HFFc6 (cell line): ENCODE measurements around the gene UBE2R2. TPM values are rescaled to one million over a fixed set of nuclear protein-coding genes. Genes with fewer than 3 reads are reported as not detected.

Experiments
- DNase-seq: peaks from one replicate; pipeline ENCODE4 v3.0.0-alpha.2; 2018
- H3K27ac Mint-ChIP-seq: 2 replicates; pipeline ENCODE4 v1.8.0; 2020; ENCODE audit warnings: mild to moderate bottlenecking, mixed read lengths
- H3K27me3 Mint-ChIP-seq: 2 replicates; pipeline ENCODE4 v1.8.0; 2021; ENCODE audit warnings: mild to moderate bottlenecking, moderate library complexity, mixed read lengths; ENCODE audit not compliant: insufficient read depth
- H3K36me3 Mint-ChIP-seq: 2 replicates; pipeline ENCODE4 v1.8.0; 2021; ENCODE audit warnings: low read depth, mixed read lengths
- H3K4me1 Mint-ChIP-seq: 2 replicates; pipeline ENCODE4 v1.8.0; 2020; ENCODE audit warnings: low read depth, mixed read lengths
- H3K4me3 Mint-ChIP-seq: 2 replicates; pipeline ENCODE4 v1.8.0; 2020; ENCODE audit warnings: mild to moderate bottlenecking, moderate library complexity, mixed read lengths
- H3K9me3 Mint-ChIP-seq: 2 replicates; pipeline ENCODE4 v1.8.0; 2020; ENCODE audit warnings: mild to moderate bottlenecking, mixed read lengths
- total RNA-seq, 6 experiments: library from RNA; stranded (reverse); fragmentation: NEBNext Ultra II Directional; extraction: Animal tissue kit (Norgen Biotek cat#: 25700); gene quantifications; 2 replicates in 1 of 6; 3 replicates in 5 of 6; pipeline ENCODE4 v1.2.3, GENCODE V29; 2021
- TF ChIP-seq, protein P1 (sequence below): fragments of 200-600 bp; sonication (generic); IDR thresholded peaks from 2 replicates; pipeline ENCODE4 v1.5.0; 2021; ENCODE audit warnings: antibody characterized with exemption, mild to moderate bottlenecking

The UBE2R2 gene
- total RNA-seq, 6 experiments from 2014 or later: 39.7 to 49.3 (median 46.6) TPM

DNA sequence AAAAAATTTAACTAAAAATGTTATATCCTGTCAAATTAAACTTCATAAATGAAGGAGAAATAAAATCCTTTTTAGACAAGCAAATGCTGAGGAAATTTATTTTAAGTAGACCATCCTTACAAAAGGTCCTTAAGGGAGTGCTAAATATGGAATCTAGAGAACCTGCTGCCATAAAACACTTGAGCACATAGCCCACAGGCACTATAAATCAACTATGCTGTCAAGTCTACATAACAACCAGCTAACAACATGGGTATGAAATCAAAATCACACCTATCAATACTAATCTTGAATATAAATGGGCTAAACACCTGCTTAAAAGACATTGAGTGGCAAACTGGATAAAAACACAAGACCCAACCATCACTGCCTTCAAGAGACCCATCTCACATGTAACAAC lies 36.7 kb upstream of the UBE2R2 start:
- H3K9me3 Mint-ChIP-seq: no peaks in the 10 kb centered on the region

DNA sequence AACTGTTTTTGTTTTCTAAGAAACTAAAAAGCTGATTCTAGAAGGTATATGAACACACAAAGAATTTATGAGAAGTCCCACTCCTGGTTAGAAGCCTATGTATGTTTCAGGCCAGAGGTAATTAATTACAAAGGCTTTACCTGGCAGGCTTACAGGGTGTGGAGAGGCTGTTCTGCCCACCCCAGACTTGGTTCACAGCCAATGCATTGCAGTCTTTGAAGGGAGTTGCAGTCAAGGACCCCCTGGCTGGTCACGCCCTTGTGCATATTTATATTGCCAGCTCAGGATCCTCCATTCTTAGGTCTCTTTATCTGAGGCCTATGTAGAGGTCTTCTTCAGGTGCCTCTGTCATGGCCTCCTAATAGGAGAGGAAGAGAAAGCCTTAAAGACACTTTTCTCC lies 35.2 kb upstream of the UBE2R2 start:
- Mint-ChIP-seq H3K27me3 (peaks cover 1% of the 10 kb centered on the region; the same call in 1 of the 2 replicates), H3K9me3 (no peaks in the 10 kb centered on the region), H3K36me3 (peaks cover 9% of the 10 kb centered on the region; the same call in 1 of the 2 replicates), H3K4me1 (peaks cover 46% of the 10 kb centered on the region), H3K27ac (no peak overlapping the region), H3K4me3 (no peak overlapping the region)
- no peak for DNase-seq
- TF ChIP-seq, protein P1, sequence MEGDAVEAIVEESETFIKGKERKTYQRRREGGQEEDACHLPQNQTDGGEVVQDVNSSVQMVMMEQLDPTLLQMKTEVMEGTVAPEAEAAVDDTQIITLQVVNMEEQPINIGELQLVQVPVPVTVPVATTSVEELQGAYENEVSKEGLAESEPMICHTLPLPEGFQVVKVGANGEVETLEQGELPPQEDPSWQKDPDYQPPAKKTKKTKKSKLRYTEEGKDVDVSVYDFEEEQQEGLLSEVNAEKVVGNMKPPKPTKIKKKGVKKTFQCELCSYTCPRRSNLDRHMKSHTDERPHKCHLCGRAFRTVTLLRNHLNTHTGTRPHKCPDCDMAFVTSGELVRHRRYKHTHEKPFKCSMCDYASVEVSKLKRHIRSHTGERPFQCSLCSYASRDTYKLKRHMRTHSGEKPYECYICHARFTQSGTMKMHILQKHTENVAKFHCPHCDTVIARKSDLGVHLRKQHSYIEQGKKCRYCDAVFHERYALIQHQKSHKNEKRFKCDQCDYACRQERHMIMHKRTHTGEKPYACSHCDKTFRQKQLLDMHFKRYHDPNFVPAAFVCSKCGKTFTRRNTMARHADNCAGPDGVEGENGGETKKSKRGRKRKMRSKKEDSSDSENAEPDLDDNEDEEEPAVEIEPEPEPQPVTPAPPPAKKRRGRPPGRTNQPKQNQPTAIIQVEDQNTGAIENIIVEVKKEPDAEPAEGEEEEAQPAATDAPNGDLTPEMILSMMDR: no peak

More for the DNA sequence above, 36.7 kb upstream of the UBE2R2 start:
- peaks cover 18% of the 10 kb centered on the region for H3K36me3 Mint-ChIP-seq
- H3K27ac Mint-ChIP-seq: peak overlapping the region; percentile 39; the same call in 1 of the 2 replicates
- H3K4me1 Mint-ChIP-seq: peaks cover 46% of the 10 kb centered on the region
- peaks cover 1% of the 10 kb centered on the region; the same call in 1 of the 2 replicates for H3K27me3 Mint-ChIP-seq
- H3K4me3 Mint-ChIP-seq: no peak overlapping the region
- DNase-seq: no peak
- TF ChIP-seq, protein P1: no peak

DNA sequence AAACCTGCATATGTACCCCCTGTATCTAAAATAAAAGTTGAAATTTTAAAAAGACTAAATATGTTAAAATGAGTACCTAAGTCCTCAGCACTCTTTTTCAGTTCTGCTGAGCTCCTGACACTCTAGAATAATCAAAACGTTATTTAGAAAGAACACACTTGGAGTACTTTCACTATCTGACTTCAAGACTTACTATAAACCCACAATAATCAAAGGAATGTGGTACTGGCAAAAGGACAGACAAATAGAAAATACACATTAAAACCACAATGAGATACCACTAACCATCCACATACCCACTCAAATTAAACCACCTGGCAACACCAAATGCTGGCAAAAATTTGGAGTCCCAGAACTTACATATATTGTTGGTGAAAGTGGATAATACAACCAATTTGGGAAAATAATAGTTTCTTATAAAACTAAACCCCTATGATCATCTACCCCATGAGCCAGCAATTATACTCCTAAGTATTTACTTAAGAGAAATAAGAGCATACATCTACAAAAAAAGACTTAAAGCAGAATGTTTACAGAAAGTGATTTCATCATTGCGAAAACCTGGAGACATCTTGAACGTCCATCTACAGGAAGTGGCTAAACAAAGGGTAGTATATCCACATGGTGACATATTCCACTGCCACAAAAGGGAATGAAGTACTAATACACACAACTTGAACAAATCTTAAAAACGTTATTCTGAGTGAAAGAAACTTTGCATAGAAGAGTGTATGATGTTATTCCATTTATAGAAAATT lies 34.4 kb upstream of the UBE2R2 start:
- DNase-seq: no peak
- peak overlapping the region; percentile 38; the same call in 1 of the 2 replicates for H3K4me3 Mint-ChIP-seq

DNA sequence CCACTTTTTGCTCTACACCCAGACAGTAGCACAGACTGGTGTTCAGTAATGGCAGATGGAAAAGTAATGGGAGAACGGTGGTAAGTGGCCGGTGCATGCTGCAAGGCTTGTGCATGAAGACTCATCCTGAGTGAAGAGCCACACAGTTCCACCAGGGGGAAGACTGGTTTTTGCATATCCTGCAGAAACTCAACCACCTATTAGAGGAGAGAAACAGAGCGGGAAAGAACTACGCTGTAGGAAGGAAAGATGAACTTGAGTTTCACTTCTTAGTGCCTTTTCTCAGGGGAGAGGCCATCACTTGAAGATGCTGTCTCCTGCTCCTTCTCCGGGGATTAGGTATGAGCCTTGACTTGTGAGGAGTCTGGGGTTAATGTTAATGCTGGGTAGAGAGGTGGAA lies 31.0 kb upstream of the UBE2R2 start:
- Mint-ChIP-seq H3K4me1 (peaks cover 28% of the 10 kb centered on the region), H3K27me3 (no peaks in the 10 kb centered on the region), H3K4me3 (no peak overlapping the region), H3K27ac (no peak overlapping the region), H3K9me3 (no peaks in the 10 kb centered on the region), H3K36me3 (peaks cover 3% of the 10 kb centered on the region; the same call in 1 of the 2 replicates)
- peak; percentile 25 for DNase-seq
- TF ChIP-seq, protein P1: peak; percentile 61

More for the DNA sequence above, 34.4 kb upstream of the UBE2R2 start:
- Mint-ChIP-seq H3K9me3 (no peaks in the 10 kb centered on the region), H3K27ac (0 out of 2 replicates have a peak overlapping the region, but pooled peaks have one; percentile 4), H3K4me1 (peaks cover 46% of the 10 kb centered on the region), H3K36me3 (peaks cover 9% of the 10 kb centered on the region; the same call in 1 of the 2 replicates), H3K27me3 (peaks cover 1% of the 10 kb centered on the region; the same call in 1 of the 2 replicates)
- TF ChIP-seq, protein P1: no peak

DNA sequence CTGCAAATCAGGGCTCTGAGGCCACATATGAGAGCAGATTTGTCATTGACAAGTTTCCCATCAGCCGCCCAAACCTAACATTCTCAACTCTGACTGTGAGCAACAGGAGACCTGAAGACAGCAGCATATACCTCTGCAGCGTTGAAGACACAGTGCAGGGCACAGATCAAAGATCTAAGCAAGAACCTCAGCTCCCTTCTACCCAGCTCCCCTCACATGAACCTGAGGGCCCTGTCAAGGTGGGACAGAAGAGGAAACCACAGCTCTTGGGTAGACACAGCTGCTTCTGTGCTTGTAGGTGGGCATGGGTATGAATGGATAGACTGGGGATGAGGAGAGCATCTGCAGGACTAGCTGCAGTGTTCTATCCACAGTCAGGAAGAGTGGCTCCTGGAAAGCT lies 30.3 kb upstream of the UBE2R2 start:
- Mint-ChIP-seq H3K27me3 (no peaks in the 10 kb centered on the region), H3K27ac (no peak overlapping the region), H3K9me3 (no peaks in the 10 kb centered on the region), H3K4me3 (no peak overlapping the region), H3K36me3 (no peaks in the 10 kb centered on the region), H3K4me1 (peaks cover 31% of the 10 kb centered on the region)
- DNase-seq: no peak
- TF ChIP-seq, protein P1: no peak
